HCT116 (cell line): Measurements from ENCODE around the gene KLF9. TPM values are rescaled to one million over a fixed set of nuclear protein-coding genes. Genes with fewer than 3 reads are reported as not detected.

Experiments
- ATAC-seq: fragments of 200-7000 bp; cut with Tn5 transposase; 2 replicates; pipeline ENCODE4 v1.9.1; 2020; ENCODE audit warnings: mild to moderate bottlenecking, moderate library complexity
- BruUV-seq: library from RNA; stranded (reverse); fragments of 400-500 nt; replicated peaks from 2 replicates; lab custom pipeline; 2021; lab: Mats Ljungman, UMichigan
- CTCF ChIA-PET: fragments of 300-600 bp; sonication (Branson Sonifier 250); formaldehyde crosslinking; loops from one replicate; lab custom pipeline; 2021; ENCODE audit warnings: antibody characterized with exemption; lab: Charles Lee
- POLR2A ChIA-PET: fragments of 300-600, 350-600 bp; sonication (Branson Sonifier 250); formaldehyde crosslinking; loops from one replicate; lab custom pipeline; 2021; ENCODE audit warnings: antibody characterized with exemption; lab: Charles Lee
- RAD21 ChIA-PET, 2 experiments: fragments of 300-600 bp; sonication (Branson Sonifier 250); formaldehyde crosslinking; loops; one replicate each; lab custom pipeline; 2023; ENCODE audit warnings: low total read pairs in 2 of 2; ENCODE audit not compliant: uncharacterized antibody in 2 of 2, unreplicated experiment in 2 of 2, low non-redundant PET in 1 of 2; lab: Charles Lee
- DNase-seq: peaks from one replicate; pipeline ENCODE4 v3.0.0-alpha.2; 2010; ENCODE audit warnings: low read depth, low spot score
- H2AFZ ChIP-seq: fragments of 200-600 bp; shearing (Covaris generic), sonication (generic); 2 replicates; pipeline ENCODE4 v1.6.1; 2017; ENCODE audit warnings: low read depth, mixed run types, mixed read lengths, antibody characterized with exemption, low read length; ENCODE audit not compliant: poor library complexity, severe bottlenecking
- H3K27ac ChIP-seq: 2 replicates; pipeline ENCODE4 v1.5.1; 2012; ENCODE audit warnings: low read depth, low read length
- H3K27me3 ChIP-seq: fragments of 200-600 bp; sonication (generic); 2 replicates; pipeline ENCODE4 v1.6.1; 2016; ENCODE audit warnings: mixed run types, low read length, mixed read lengths; ENCODE audit not compliant: insufficient read depth
- H3K36me3 ChIP-seq, 2 experiments: fragments of 200-500 bp in 1 of 2; fragments of 200-600 bp in 1 of 2; sonication (Bioruptor generic) in 1 of 2; sonication (generic) in 1 of 2; 2 replicates each; pipeline versions ENCODE4 v1.5.1 to v1.6.1; 2014 to 2016; ENCODE audit warnings: low read length in 2 of 2, inconsistent platforms in 1 of 2, mixed read lengths in 1 of 2, mixed run types in 1 of 2; ENCODE audit not compliant: insufficient read depth in 2 of 2, control insufficient read depth in 1 of 2
- H3K4me1 ChIP-seq, 2 experiments: fragments of 200-600 bp in 1 of 2; sonication (generic) in 1 of 2; 2 replicates each; pipeline versions ENCODE4 v1.5.1 to v1.6.1; 2012 to 2017; ENCODE audit warnings: low read length in 2 of 2, inconsistent platforms in 1 of 2, mild to moderate bottlenecking in 1 of 2, mixed read lengths in 1 of 2, mixed run types in 1 of 2, moderate library complexity in 1 of 2; ENCODE audit not compliant: insufficient read depth in 2 of 2, control insufficient read depth in 1 of 2
- H3K4me2 ChIP-seq: fragments of 200-600 bp; sonication (generic); 2 replicates; pipeline ENCODE4 v1.6.1; 2017; ENCODE audit warnings: mixed run types, low read length, mixed read lengths
- H3K4me3 ChIP-seq, 2 experiments: fragments of 200-600 bp in 1 of 2; sonication (generic) in 1 of 2; replicated peaks in 1 of 2; 2 replicates each; pipeline ENCODE4 v1.5.1; 2011 to 2016; ENCODE audit warnings: low read length in 2 of 2, control low read depth in 1 of 2, low read depth in 1 of 2, mild to moderate bottlenecking in 1 of 2, mixed read lengths in 1 of 2, mixed run types in 1 of 2
- H3K79me2 ChIP-seq: fragments of 200-600 bp; sonication (generic); 2 replicates; pipeline ENCODE4 v1.6.1; 2017; ENCODE audit warnings: mild to moderate bottlenecking, mixed run types, low read length, moderate library complexity, mixed read lengths; ENCODE audit not compliant: insufficient read depth
- H3K9ac ChIP-seq: fragments of 200-600 bp; sonication (generic); 2 replicates; pipeline ENCODE4 v1.6.1; 2016; ENCODE audit warnings: low read length, mixed read lengths
- H3K9me2 ChIP-seq: fragments of 200-600 bp; sonication (generic), shearing (Covaris generic); 2 replicates; pipeline ENCODE4 v1.6.1; 2017; ENCODE audit warnings: mixed run types, mild to moderate bottlenecking, moderate library complexity; ENCODE audit not compliant: insufficient read depth
- H3K9me3 ChIP-seq, 2 experiments: fragments of 200-500 bp in 1 of 2; fragments of 200-600 bp in 1 of 2; sonication (Bioruptor generic) in 1 of 2; sonication (generic) in 1 of 2; 2 replicates each; pipeline ENCODE4 v1.6.1; 2014 to 2017; ENCODE audit warnings: low read length in 2 of 2, mixed read lengths in 2 of 2, inconsistent platforms in 1 of 2, low read depth in 1 of 2, mild to moderate bottlenecking in 1 of 2, mixed run types in 1 of 2, moderate library complexity in 1 of 2; ENCODE audit not compliant: control insufficient read depth in 1 of 2, insufficient read depth in 1 of 2
- H4K20me1 ChIP-seq: fragments of 200-600 bp; sonication (generic), shearing (Covaris generic); 2 replicates; pipeline ENCODE4 v1.6.1; 2017; ENCODE audit warnings: mixed run types, mild to moderate bottlenecking, moderate library complexity; ENCODE audit not compliant: insufficient read depth
- CBX3 ChIP-seq: IDR thresholded peaks from 2 replicates; pipeline ENCODE4 v1.6.1; 2012; ENCODE audit warnings: low read depth
- CEBPB ChIP-seq: IDR thresholded peaks from 2 replicates; pipeline ENCODE4 v1.6.1; 2012; ENCODE audit warnings: low read depth
- CTCF ChIP-seq, 3 experiments: fragments of 200-600 bp in 1 of 3; sonication (generic) in 1 of 3; IDR thresholded peaks in 2 of 3; conservative IDR thresholded peaks in 1 of 3; 2 replicates each; pipeline ENCODE4 v1.5.1; 2012 to 2017; ENCODE audit warnings: low read depth in 2 of 3, low read length in 2 of 3, antibody characterized with exemption in 1 of 3, borderline replicate concordance in 1 of 3, control low read depth in 1 of 3, mild to moderate bottlenecking in 1 of 3, mixed read lengths in 1 of 3, mixed run types in 1 of 3, moderate library complexity in 1 of 3; ENCODE audit not compliant: insufficient read depth in 1 of 3
- EGR1 ChIP-seq: IDR thresholded peaks from 2 replicates; pipeline ENCODE4 v1.6.1; 2012; ENCODE audit warnings: low read depth
- EZH2 ChIP-seq: fragments of 200-600 bp; sonication (generic); IDR thresholded peaks from 2 replicates; pipeline ENCODE4 v1.6.1; 2017; ENCODE audit warnings: antibody characterized with exemption, mixed run types
- EZH2phosphoT487 ChIP-seq: fragments of 200-600 bp; IDR thresholded peaks from 2 replicates; pipeline ENCODE4 v1.6.1; 2018; ENCODE audit warnings: antibody characterized with exemption, borderline replicate concordance
- FOSL1 ChIP-seq: IDR thresholded peaks from 2 replicates; pipeline ENCODE4 v1.6.1; 2012; ENCODE audit warnings: low read depth
- JUND ChIP-seq: IDR thresholded peaks from 2 replicates; pipeline ENCODE4 v1.6.1; 2012
- MAX ChIP-seq: IDR thresholded peaks from 2 replicates; pipeline ENCODE4 v1.6.1; 2012
- POLR2A ChIP-seq: IDR thresholded peaks from 2 replicates; pipeline ENCODE4 v1.7.0; 2011; ENCODE audit warnings: borderline replicate concordance; ENCODE audit not compliant: insufficient read depth, insufficient read length; ENCODE audit errors: extremely low read depth
- POLR2AphosphoS5 ChIP-seq: IDR thresholded peaks from 2 replicates; pipeline ENCODE4 v1.6.1; 2011; ENCODE audit warnings: mild to moderate bottlenecking, low read depth, low read length, moderate library complexity
- RAD21 ChIP-seq: IDR thresholded peaks from 2 replicates; pipeline ENCODE4 v1.6.1; 2012; ENCODE audit warnings: low read depth, mild to moderate bottlenecking
- REST ChIP-seq: IDR thresholded peaks from 2 replicates; pipeline ENCODE4 v1.6.1; 2012; ENCODE audit warnings: low read depth
- SIN3A ChIP-seq: IDR thresholded peaks from 2 replicates; pipeline ENCODE4 v1.6.1; 2012; ENCODE audit warnings: low read depth
- SP1 ChIP-seq: IDR thresholded peaks from 2 replicates; pipeline ENCODE4 v1.6.1; 2012; ENCODE audit warnings: low read depth
- SRF ChIP-seq: IDR thresholded peaks from 2 replicates; pipeline ENCODE4 v1.6.1; 2012; ENCODE audit warnings: low read depth
- ZNF274 ChIP-seq: fragments of 200-500 bp; sonication (Bioruptor generic); IDR thresholded peaks from 2 replicates; pipeline ENCODE4 v1.6.1; 2014; ENCODE audit warnings: mild to moderate bottlenecking, low read depth, low read length, inconsistent platforms
- intact Hi-C: fragments of 100-400 bp; cut with micrococcal nuclease; formaldehyde crosslinking; loops from 2 replicates; pipeline ENCODE4 v1.10.0; 2022
- total RNA-seq: library from RNA; stranded (reverse); gene quantifications from one replicate; pipeline ENCODE4 v1.2.1, GENCODE V29; 2021; ENCODE audit not compliant: unreplicated experiment

KLF9 gene
- total RNA-seq, 1 experiment from 2014 or later = 8.3 TPM

- no peak overlapping the region for H2AFZ ChIP-seq
- TF ChIP-seq CBX3 (no peak), EZH2phosphoT487 (no peak), POLR2AphosphoS5 (no peak), SIN3A (no peak)
- TF ChIP-seq, all 23 proteins: peak for 0
- ChIA-PET RAD21 (no interaction called here), POLR2A (interaction anchor here (1.1 kb wide), 1 partner anchor 37 kb away, joined by 3 read pairs; no protein-coding TSS in a partner anchor), CTCF (no interaction called here)
- no peaks in the 10 kb centered on the region for H3K9me2 ChIP-seq
- no peaks in the 10 kb centered on the region for H4K20me1 ChIP-seq
- no peaks in the 10 kb centered on the region for H3K79me2 ChIP-seq
- no peak for ATAC-seq
- no peaks in the 10 kb centered on the region for H3K36me3 ChIP-seq
- H3K9ac ChIP-seq = no peak overlapping the region
- no peak overlapping the region for H3K4me3 ChIP-seq
- intact Hi-C loops = no loop called here
- BruUV-seq = no TSS peak
- no peak overlapping the region for H3K27ac ChIP-seq
- H3K27me3 ChIP-seq = no peaks in the 10 kb centered on the region
- H3K4me2 ChIP-seq = no peak overlapping the region
- H3K4me1 ChIP-seq = no peaks in the 10 kb centered on the region
- DNase-seq = no peak
- no peaks in the 10 kb centered on the region for H3K9me3 ChIP-seq
Measured at GRCh38 chr9:70455993-70456704, 41.7 kb upstream of the KLF9 start.

DNA sequence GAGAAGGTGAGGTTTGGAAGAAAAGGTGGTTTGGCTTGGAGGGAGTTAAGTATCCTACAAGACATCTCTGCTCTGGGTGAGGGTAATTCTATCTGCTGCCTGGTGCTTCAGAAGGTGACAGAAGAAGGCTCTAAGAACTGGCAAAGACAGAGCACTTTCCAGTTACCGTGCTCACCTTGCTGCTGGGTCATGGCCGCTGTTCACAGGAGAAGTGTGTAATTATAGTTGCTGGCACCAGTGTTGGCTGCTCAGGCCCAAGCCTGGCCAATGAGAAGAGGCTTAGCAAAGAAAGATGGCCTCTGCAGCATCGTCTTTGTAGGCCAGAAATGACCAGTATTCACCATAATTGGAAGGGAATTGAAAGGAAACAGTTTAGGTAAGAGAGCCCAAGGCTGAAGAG, 37.9 kb upstream of the KLF9 start:
- POLR2A ChIA-PET = no interaction called here
- Histone ChIP-seq H3K27me3 (no peaks in the 10 kb centered on the region), H3K36me3 (no peaks in the 10 kb centered on the region), H4K20me1 (no peaks in the 10 kb centered on the region), H3K79me2 (no peaks in the 10 kb centered on the region), H3K9me3 (no peaks in the 10 kb centered on the region), H3K27ac (no peak overlapping the region), H3K9ac (no peak overlapping the region), H3K4me3 (no peak overlapping the region), H3K4me2 (no peak overlapping the region), H2AFZ (no peak overlapping the region), H3K9me2 (no peaks in the 10 kb centered on the region), H3K4me1 (no peaks in the 10 kb centered on the region)
- DNase-seq = no peak
- no peak for ATAC-seq
- intact Hi-C loops = no loop called here
- RAD21 ChIA-PET = no interaction called here
- CTCF ChIA-PET = no interaction called here
- BruUV-seq = no TSS peak
- TF ChIP-seq REST (no peak), EZH2 (no peak), FOSL1 (no peak), EZH2phosphoT487 (no peak), CTCF (IDR thresholded peaks at IDR 0.05 in 2 of 3, conservative IDR thresholded peaks at IDR 0.05 in 1 of 3; ENCODE audit: borderline replicate concordance in 1 of 3, insufficient read depth in 1 of 3, low read depth in 2 of 3, low read length in 2 of 3) (no peak), CEBPB (no peak), POLR2A (no peak), RAD21 (no peak), JUND (no peak), SRF (no peak), MAX (no peak), SP1 (no peak), EGR1 (no peak), ZNF274 (no peak)
